HEK293T (cell line): Measurements from ENCODE around the gene ARHGAP29.

Experiments used
- FOXA1 ChIP-seq: fragments of 450-650 bp; IDR thresholded peaks from 2 replicates; pipeline ENCODE4 v1.6.1; 2016; ENCODE audit warnings: mild to moderate bottlenecking
- SUZ12 ChIP-seq: fragments of 450-650 bp; IDR thresholded peaks from 2 replicates; pipeline ENCODE4 v1.6.1; 2016; ENCODE audit warnings: mild to moderate bottlenecking

GRCh38 chr1:94143173-94143808 lies 94.1 kb downstream of the ARHGAP29 start:
- no peak for TF ChIP-seq SUZ12
- TF ChIP-seq FOXA1 = no peak
